ENCODE results near the gene DNAH10.

Gene DNAH10

DNA sequence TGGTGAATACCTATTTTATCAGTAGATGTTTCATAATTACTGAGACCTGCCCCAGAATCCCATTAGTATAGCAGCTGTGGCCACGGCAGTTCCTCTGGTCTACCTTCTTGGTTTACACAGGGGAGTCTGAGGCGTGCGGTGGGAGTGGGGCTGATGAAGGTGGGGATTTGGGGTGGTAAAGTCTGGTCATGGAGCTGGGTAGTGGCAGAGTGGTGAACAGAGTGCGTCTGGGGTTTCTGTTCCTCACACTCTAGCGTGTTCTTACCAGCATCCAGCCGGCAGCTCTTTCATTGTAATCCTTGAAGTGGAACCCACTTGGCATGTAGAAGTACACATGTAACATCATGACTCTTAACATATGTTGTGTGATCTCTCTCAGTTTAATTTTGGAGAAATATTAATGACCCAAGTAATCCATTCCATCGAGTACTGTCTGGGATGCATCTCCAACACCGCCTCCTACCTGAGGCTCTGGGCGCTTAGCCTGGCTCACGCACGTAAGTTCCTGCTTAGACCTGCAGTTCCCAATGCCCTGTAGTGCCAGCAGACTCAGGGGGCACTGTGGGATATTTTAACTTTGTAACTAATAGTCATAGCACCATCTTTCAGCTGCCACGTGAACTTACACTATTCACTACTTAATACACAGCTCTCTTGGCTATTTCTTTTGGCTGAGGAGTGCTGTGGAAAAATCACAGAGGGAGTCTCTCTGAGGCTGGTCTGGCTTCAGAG lies 7.9 kb upstream of the DNAH10 start:
- peak; percentile 43 to 59 (median 47) for DNase-seq
- Histone ChIP-seq H3K9me3 (ENCODE audit: control extremely low read depth in 1 of 5, control insufficient read depth in 4 of 5, insufficient read depth in 2 of 5, low read depth in 1 of 5, low read length in 4 of 5) (no peaks in the 10 kb centered on the region), H3K4me3 (ENCODE audit: control insufficient read depth in 1 of 7, extremely low read depth in 1 of 7, insufficient read depth in 4 of 7, low read depth in 2 of 7, low read length in 6 of 7) (no peak overlapping the region), H3K27me3 (replicated peaks in 2 of 5; ENCODE audit: control insufficient read depth in 4 of 5, insufficient read depth in 5 of 5, low read length in 4 of 5) (no peaks in the 10 kb centered on the region), H3K27ac (ENCODE audit: insufficient read depth in 1 of 2, low read depth in 1 of 2, low read length in 2 of 2, poor library complexity in 1 of 2, severe bottlenecking in 2 of 2) (no peak overlapping the region), H3K36me3 (ENCODE audit: control insufficient read depth in 4 of 4, insufficient read depth in 4 of 4, low read length in 3 of 4) (peaks cover 27 to 80% (median 57%) of the 10 kb centered on the region in 4 experiments), H3K4me1 (ENCODE audit: control extremely low read depth in 1 of 4, control insufficient read depth in 4 of 4, insufficient read depth in 4 of 4, low read length in 3 of 4) (no peaks in the 10 kb centered on the region)
- WGBS (ENCODE audit: insufficient coverage), result 94% methylated on average over 11 of the region's 12 CpGs
- POLR2A ChIA-PET, result interaction anchor here (1.4 kb wide), 1 partner anchor 42 kb away, joined by 3 read pairs; the partner anchor contains the start of gene ATP6V0A2
- CTCF ChIA-PET, result interaction anchor here (1.0 to 2.6 kb wide), 4 partner anchors 9 to 136 kb away, joined by 3 to 11 read pairs (median 4); no protein-coding TSS in a partner anchor

DNA sequence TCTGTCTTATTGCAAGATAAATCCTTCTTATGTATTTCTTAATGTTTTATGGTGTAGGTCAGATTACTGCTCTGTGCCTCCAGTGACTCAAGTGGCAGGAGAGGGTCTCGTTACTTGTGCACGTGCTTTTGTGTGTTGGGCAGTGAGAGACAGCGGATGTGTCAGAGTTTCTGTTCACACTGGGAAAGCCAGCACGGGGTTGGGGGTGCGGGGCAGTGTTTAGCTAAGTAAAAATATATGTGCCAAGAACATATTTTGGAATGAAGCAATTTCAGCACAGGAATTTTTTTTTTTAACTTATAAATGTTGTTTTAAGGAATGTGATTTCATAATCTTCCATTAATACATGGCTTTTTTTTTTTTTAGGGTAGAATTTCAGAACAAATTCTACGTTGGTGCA lies 4.5 kb upstream of the DNAH10 start:
- no peaks in the 10 kb centered on the region for H3K9me3 ChIP-seq (ENCODE audit: control extremely low read depth in 1 of 5, control insufficient read depth in 4 of 5, insufficient read depth in 2 of 5, low read depth in 1 of 5, low read length in 4 of 5)
- WGBS (ENCODE audit: insufficient coverage), result 100% methylated on average over 5 of the region's 6 CpGs
- H3K27me3 ChIP-seq (replicated peaks in 2 of 5; ENCODE audit: control insufficient read depth in 4 of 5, insufficient read depth in 5 of 5, low read length in 4 of 5), result no peaks in the 10 kb centered on the region
- H3K4me3 ChIP-seq (ENCODE audit: control insufficient read depth in 1 of 7, extremely low read depth in 1 of 7, insufficient read depth in 4 of 7, low read depth in 2 of 7, low read length in 6 of 7), result no peak overlapping the region
- POLR2A ChIA-PET, result no interaction called here
- peaks cover 11 to 63% (median 46%) of the 10 kb centered on the region in 4 experiments for H3K36me3 ChIP-seq (ENCODE audit: control insufficient read depth in 4 of 4, insufficient read depth in 4 of 4, low read length in 3 of 4)
- peaks cover 5 to 12% (median 11%) of the 10 kb centered on the region in 4 experiments for H3K4me1 ChIP-seq (ENCODE audit: control extremely low read depth in 1 of 4, control insufficient read depth in 4 of 4, insufficient read depth in 4 of 4, low read length in 3 of 4)
- no peak for DNase-seq
- H3K27ac ChIP-seq (ENCODE audit: insufficient read depth in 1 of 2, low read depth in 1 of 2, low read length in 2 of 2, poor library complexity in 1 of 2, severe bottlenecking in 2 of 2), result no peak overlapping the region
- CTCF ChIA-PET, result interaction anchor here (0.6 to 0.9 kb wide), 4 partner anchors 13 to 1039 kb away, joined by 3 read pairs; no protein-coding TSS in a partner anchor

DNA sequence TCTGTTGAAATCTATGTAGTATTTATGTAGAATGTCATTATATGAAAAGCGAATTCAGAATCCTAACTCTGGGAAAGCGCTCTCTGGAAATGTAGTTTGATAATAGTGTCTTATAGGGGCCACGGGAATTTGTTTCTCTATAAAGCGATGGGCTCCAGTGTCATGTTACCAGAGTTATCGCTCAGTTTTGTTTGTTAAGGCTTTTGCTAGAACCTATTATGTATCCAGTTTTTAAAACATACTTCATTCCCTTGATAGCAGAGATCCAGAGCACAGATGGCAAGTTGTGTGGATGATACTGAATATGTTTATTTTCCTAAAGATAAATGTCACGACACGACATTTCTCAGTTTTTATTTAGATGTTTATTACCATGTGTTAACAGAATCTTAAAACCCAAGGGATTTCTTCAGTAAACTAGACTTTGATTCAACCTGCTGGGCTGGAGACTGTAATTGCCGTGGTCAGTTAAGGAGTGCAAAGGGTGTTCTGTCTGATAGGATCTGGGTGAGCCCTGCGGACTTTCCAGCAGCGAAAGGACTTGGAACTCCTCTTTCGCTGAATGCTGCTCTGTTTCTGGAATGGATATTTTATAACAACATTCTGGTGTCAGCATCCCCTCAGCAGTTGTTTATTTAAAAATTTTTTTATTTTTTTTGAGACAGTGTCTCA lies 1.7 kb upstream of the DNAH10 start:
- Histone ChIP-seq H3K4me1 (ENCODE audit: control extremely low read depth in 1 of 4, control insufficient read depth in 4 of 4, insufficient read depth in 4 of 4, low read length in 3 of 4) (peaks cover 5 to 19% (median 12%) of the 10 kb centered on the region in 4 experiments), H3K9me3 (ENCODE audit: control extremely low read depth in 1 of 5, control insufficient read depth in 4 of 5, insufficient read depth in 2 of 5, low read depth in 1 of 5, low read length in 4 of 5) (no peaks in the 10 kb centered on the region), H3K36me3 (ENCODE audit: control insufficient read depth in 4 of 4, insufficient read depth in 4 of 4, low read length in 3 of 4) (peaks cover 3 to 37% (median 25%) of the 10 kb centered on the region in 4 experiments), H3K27ac (ENCODE audit: insufficient read depth in 1 of 2, low read depth in 1 of 2, low read length in 2 of 2, poor library complexity in 1 of 2, severe bottlenecking in 2 of 2) (no peak overlapping the region), H3K27me3 (replicated peaks in 2 of 5; ENCODE audit: control insufficient read depth in 4 of 5, insufficient read depth in 5 of 5, low read length in 4 of 5) (no peaks in the 10 kb centered on the region), H3K4me3 (ENCODE audit: control insufficient read depth in 1 of 7, extremely low read depth in 1 of 7, insufficient read depth in 4 of 7, low read depth in 2 of 7, low read length in 6 of 7) (no peak overlapping the region)
- DNase-seq, result no peak
- WGBS (ENCODE audit: insufficient coverage), result 100% methylated on average over 3 of the region's 11 CpGs
- CTCF ChIA-PET, result interaction anchor here (1.1 to 2.0 kb wide), 4 partner anchors 11 to 46 kb away, joined by 3 to 10 read pairs (median 6); no protein-coding TSS in a partner anchor
- POLR2A ChIA-PET, result no interaction called here

DNA sequence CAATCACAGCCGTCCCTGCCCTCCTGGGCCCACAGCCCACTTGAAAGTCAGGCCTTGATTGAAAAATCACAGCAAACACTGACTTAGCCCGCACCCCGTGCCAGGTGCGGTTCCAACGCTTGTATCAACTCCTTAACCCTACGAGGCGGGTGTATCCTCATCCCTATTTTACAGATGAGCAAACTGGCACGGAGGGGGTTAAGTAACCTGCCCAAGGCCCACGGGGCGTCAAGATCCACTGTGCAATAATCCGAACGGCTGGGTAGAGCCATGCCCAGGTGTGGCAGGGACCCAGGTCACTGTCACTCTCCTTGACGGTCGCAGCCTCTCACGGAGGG lies 583 bp downstream of the DNAH10 start:
- Histone ChIP-seq H3K4me3 (ENCODE audit: control insufficient read depth in 1 of 7, extremely low read depth in 1 of 7, insufficient read depth in 4 of 7, low read depth in 2 of 7, low read length in 6 of 7) (peak overlapping the region in 6 of 7 experiments; percentile 53 to 83 (median 68)), H3K9me3 (ENCODE audit: control extremely low read depth in 1 of 5, control insufficient read depth in 4 of 5, insufficient read depth in 2 of 5, low read depth in 1 of 5, low read length in 4 of 5) (no peaks in the 10 kb centered on the region), H3K27me3 (replicated peaks in 2 of 5; ENCODE audit: control insufficient read depth in 4 of 5, insufficient read depth in 5 of 5, low read length in 4 of 5) (no peaks in the 10 kb centered on the region), H3K4me1 (ENCODE audit: control extremely low read depth in 1 of 4, control insufficient read depth in 4 of 4, insufficient read depth in 4 of 4, low read length in 3 of 4) (peaks cover 5 to 28% (median 19%) of the 10 kb centered on the region in 4 experiments), H3K27ac (ENCODE audit: insufficient read depth in 1 of 2, low read depth in 1 of 2, low read length in 2 of 2, poor library complexity in 1 of 2, severe bottlenecking in 2 of 2) (no peak overlapping the region), H3K36me3 (ENCODE audit: control insufficient read depth in 4 of 4, insufficient read depth in 4 of 4, low read length in 3 of 4) (peaks cover 3 to 22% (median 13%) of the 10 kb centered on the region in 4 experiments)
- CTCF ChIA-PET, result interaction anchor here (1.3 to 2.0 kb wide), 2 partner anchors 23 to 49 kb away, joined by 5 to 10 read pairs; no protein-coding TSS in a partner anchor
- WGBS (ENCODE audit: insufficient coverage), result 18% methylated on average over 11 of the region's 15 CpGs
- POLR2A ChIA-PET, result interaction anchor here (1.5 kb wide), 1 partner anchor 50 kb away, joined by 8 read pairs; the partner anchor contains the start of gene ATP6V0A2
- no peak for DNase-seq

- Histone ChIP-seq H3K27ac (ENCODE audit: insufficient read depth in 1 of 2, low read depth in 1 of 2, low read length in 2 of 2, poor library complexity in 1 of 2, severe bottlenecking in 2 of 2) (no peak overlapping the region), H3K27me3 (replicated peaks in 2 of 5; ENCODE audit: control insufficient read depth in 4 of 5, insufficient read depth in 5 of 5, low read length in 4 of 5) (no peaks in the 10 kb centered on the region), H3K9me3 (ENCODE audit: control extremely low read depth in 1 of 5, control insufficient read depth in 4 of 5, insufficient read depth in 2 of 5, low read depth in 1 of 5, low read length in 4 of 5) (no peaks in the 10 kb centered on the region), H3K4me3 (ENCODE audit: control insufficient read depth in 1 of 7, extremely low read depth in 1 of 7, insufficient read depth in 4 of 7, low read depth in 2 of 7, low read length in 6 of 7) (peak overlapping the region in 2 of 7 experiments; percentile 74 to 83), H3K36me3 (ENCODE audit: control insufficient read depth in 4 of 4, insufficient read depth in 4 of 4, low read length in 3 of 4) (peaks cover 0 to 18% (median 11%) of the 10 kb centered on the region in 4 experiments), H3K4me1 (ENCODE audit: control extremely low read depth in 1 of 4, control insufficient read depth in 4 of 4, insufficient read depth in 4 of 4, low read length in 3 of 4) (peaks cover 5 to 32% (median 23%) of the 10 kb centered on the region in 4 experiments)
- no peak for DNase-seq
- POLR2A ChIA-PET, result no interaction called here
- WGBS (ENCODE audit: insufficient coverage), result 82% methylated on average over 5 of the region's 8 CpGs
- CTCF ChIA-PET, result no interaction called here
Observed at GRCh38 chr12:123763093-123763492, 992 bp downstream of the DNAH10 start.

DNA sequence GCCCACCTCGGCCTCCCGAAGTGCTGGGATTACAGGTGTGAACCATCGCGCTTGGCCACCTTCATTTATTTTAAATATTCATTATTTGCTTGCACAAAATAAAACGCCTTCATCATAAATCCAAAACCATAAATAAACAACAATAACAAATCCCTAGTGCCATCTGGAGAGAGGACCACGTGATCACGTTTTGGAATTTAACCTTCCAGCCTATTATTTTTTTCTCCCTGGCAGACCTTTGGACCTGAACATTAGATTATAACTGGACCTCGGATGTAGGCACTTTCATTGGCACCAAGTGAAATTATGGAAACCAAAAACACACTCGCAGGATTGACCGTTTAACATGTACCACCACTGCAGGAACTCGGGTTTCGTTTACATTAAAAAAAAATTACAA lies 2.0 kb downstream of the DNAH10 start:
- ChIA-PET CTCF (no interaction called here), POLR2A (no interaction called here)
- peaks cover 5 to 38% (median 30%) of the 10 kb centered on the region in 4 experiments for H3K4me1 ChIP-seq (ENCODE audit: control extremely low read depth in 1 of 4, control insufficient read depth in 4 of 4, insufficient read depth in 4 of 4, low read length in 3 of 4)
- H3K27me3 ChIP-seq (replicated peaks in 2 of 5; ENCODE audit: control insufficient read depth in 4 of 5, insufficient read depth in 5 of 5, low read length in 4 of 5), result no peaks in the 10 kb centered on the region
- no peak for DNase-seq
- WGBS (ENCODE audit: insufficient coverage), result 94% methylated on average over 10 of the region's 12 CpGs
- no peak overlapping the region for H3K27ac ChIP-seq (ENCODE audit: insufficient read depth in 1 of 2, low read depth in 1 of 2, low read length in 2 of 2, poor library complexity in 1 of 2, severe bottlenecking in 2 of 2)
- H3K9me3 ChIP-seq (ENCODE audit: control extremely low read depth in 1 of 5, control insufficient read depth in 4 of 5, insufficient read depth in 2 of 5, low read depth in 1 of 5, low read length in 4 of 5), result no peaks in the 10 kb centered on the region
- H3K4me3 ChIP-seq (ENCODE audit: control insufficient read depth in 1 of 7, extremely low read depth in 1 of 7, insufficient read depth in 4 of 7, low read depth in 2 of 7, low read length in 6 of 7), result no peak overlapping the region
- H3K36me3 ChIP-seq (ENCODE audit: control insufficient read depth in 4 of 4, insufficient read depth in 4 of 4, low read length in 3 of 4), result peaks cover 0 to 14% (median 7%) of the 10 kb centered on the region in 4 experiments
